Keratinocyte (primary cell): ENCODE measurements around the gene C2CD3. TPM values are rescaled to one million over a fixed set of nuclear protein-coding genes. Genes with fewer than 3 reads are reported as not detected.

Experiments
- DNase-seq: peaks from one replicate; pipeline ENCODE4 v3.0.0-alpha.2; 2011; ENCODE audit warnings: low read depth, missing footprints, low spot score
- FAIRE-seq: peaks from 2 replicates; lab custom pipeline; 2011; peaks lifted over from hg19 to GRCh38; lab: Jason Lieb, UNC
- H2AFZ ChIP-seq: 2 replicates; pipeline ENCODE4 v1.6.0; 2012; ENCODE audit warnings: low read length, control low read depth, inconsistent platforms; ENCODE audit not compliant: control insufficient read depth
- H3K27ac ChIP-seq: 2 replicates; pipeline ENCODE4 v1.5.1; 2011; ENCODE audit warnings: low read length; ENCODE audit not compliant: control insufficient read depth, insufficient read depth
- H3K27me3 ChIP-seq: 3 replicates; pipeline ENCODE4 v1.6.0; 2011; ENCODE audit warnings: low read length; ENCODE audit not compliant: control insufficient read depth, insufficient read depth; ENCODE audit errors: extremely low read depth
- H3K36me3 ChIP-seq, 2 experiments: 2 replicates in 1 of 2; 3 replicates in 1 of 2; pipeline ENCODE4 v1.5.1; 2011; ENCODE audit warnings: low read length in 2 of 2, mild to moderate bottlenecking in 1 of 2; ENCODE audit not compliant: control insufficient read depth in 2 of 2, insufficient read depth in 2 of 2; ENCODE audit errors: extremely low read depth in 1 of 2
- H3K4me1 ChIP-seq: 3 replicates; pipeline ENCODE4 v1.5.1; 2011; ENCODE audit warnings: low read length; ENCODE audit not compliant: control insufficient read depth, insufficient read depth; ENCODE audit errors: extremely low read depth
- H3K4me2 ChIP-seq: 3 replicates; pipeline ENCODE4 v1.6.0; 2011; ENCODE audit warnings: low read depth, low read length; ENCODE audit not compliant: control insufficient read depth, insufficient read depth; ENCODE audit errors: extremely low read depth
- H3K4me3 ChIP-seq, 3 experiments: fragments of 200-600 bp in 1 of 3; sonication (generic) in 1 of 3; 2 replicates in 2 of 3; 3 replicates in 1 of 3; pipeline ENCODE4 v1.5.1; 2011 to 2016; ENCODE audit warnings: low read length in 3 of 3, mild to moderate bottlenecking in 3 of 3, control low read depth in 2 of 3, inconsistent platforms in 1 of 3, low read depth in 1 of 3, mixed read lengths in 1 of 3, mixed run types in 1 of 3, moderate library complexity in 1 of 3; ENCODE audit not compliant: control insufficient read depth in 2 of 3, insufficient read depth in 2 of 3; ENCODE audit errors: extremely low read depth in 1 of 3
- H3K79me2 ChIP-seq: 2 replicates; pipeline ENCODE4 v1.6.0; 2012; ENCODE audit warnings: low read length; ENCODE audit not compliant: control insufficient read depth, insufficient read depth
- H3K9ac ChIP-seq: 3 replicates; pipeline ENCODE4 v1.6.0; 2011; ENCODE audit warnings: low read length; ENCODE audit not compliant: control insufficient read depth, insufficient read depth; ENCODE audit errors: extremely low read depth
- H3K9me1 ChIP-seq: 3 replicates; pipeline ENCODE4 v1.6.0; 2011; ENCODE audit warnings: low read length; ENCODE audit not compliant: control insufficient read depth, insufficient read depth; ENCODE audit errors: extremely low read depth
- H3K9me3 ChIP-seq: 2 replicates; pipeline ENCODE4 v1.5.1; 2012; ENCODE audit warnings: low read depth, low read length; ENCODE audit not compliant: control insufficient read depth
- H4K20me1 ChIP-seq: 3 replicates; pipeline ENCODE4 v1.6.0; 2011; ENCODE audit warnings: low read length; ENCODE audit not compliant: control insufficient read depth, insufficient read depth; ENCODE audit errors: extremely low read depth
- CTCF ChIP-seq, 3 experiments: IDR thresholded peaks in 1 of 3; conservative IDR thresholded peaks in 1 of 3; optimal IDR thresholded peaks in 1 of 3; 2 replicates in 2 of 3; 3 replicates in 1 of 3; pipeline versions ENCODE3 to v1.5.1; 2011; ENCODE audit warnings: low read length in 3 of 3, mild to moderate bottlenecking in 3 of 3, moderate library complexity in 2 of 3, control low read depth in 1 of 3, inconsistent platforms in 1 of 3; ENCODE audit not compliant: insufficient read depth in 2 of 3; ENCODE audit errors: extremely low read depth in 1 of 3
- EZH2 ChIP-seq: IDR thresholded peaks from one replicate; pipeline ENCODE4 v1.6.1; 2012; ENCODE audit warnings: inconsistent platforms, mild to moderate bottlenecking, low read length, moderate library complexity
- dilution Hi-C: fragments of 300-500 bp; cut with MboI; formaldehyde crosslinking; loops from one replicate; pipeline ENCODE4 v1.7.0; 2020; ENCODE audit warnings: low sequenced_read_pairs; ENCODE audit not compliant: extremely low pct_ligation_motif_present
- polyA plus RNA-seq, 5 experiments: library from polyadenylated mRNA; depleted of rRNA in 3 of 5; stranded (reverse) in 3 of 5; stranded (forward) in 1 of 5; unstranded in 1 of 5; fragments of >200 nt; gene quantifications; 1 replicate in 1 of 5; 2 replicates in 3 of 5; 3 replicates in 1 of 5; pipeline versions ENCODE4 v1.2.1 to v1.2.3, GENCODE V29; 2011 to 2012; ENCODE audit warnings: missing spikeins in 2 of 5, low read depth in 1 of 5, low replicate concordance in 1 of 5

Gene C2CD3
- polyA plus RNA-seq, 1 donor (not counting 4 experiments of a cell fraction or from before 2014, with no cell fraction given): 9.8 TPM

- dilution Hi-C loops: no loop called here
- Histone ChIP-seq H3K9me1 (no peaks in the 10 kb centered on the region), H4K20me1 (no peaks in the 10 kb centered on the region), H3K4me3 (no peak overlapping the region), H3K4me2 (no peak overlapping the region), H3K27me3 (no peaks in the 10 kb centered on the region), H3K79me2 (no peaks in the 10 kb centered on the region), H3K9me3 (no peaks in the 10 kb centered on the region), H2AFZ (no peak overlapping the region), H3K4me1 (peaks cover 8% of the 10 kb centered on the region), H3K36me3 (no peaks in the 10 kb centered on the region), H3K9ac (no peak overlapping the region), H3K27ac (no peak overlapping the region)
- DNase-seq (no peak), FAIRE-seq (no peak)
- TF ChIP-seq CTCF (optimal IDR thresholded peaks at IDR 0.05 in 1 of 3, IDR thresholded peaks at IDR 0.05 in 1 of 3, conservative IDR thresholded peaks at IDR 0.05 in 1 of 3; ENCODE audit: extremely low read depth in 1 of 3, insufficient read depth in 2 of 3, low read length in 3 of 3) (no peak), EZH2 (no peak)
Observed at GRCh38 chr11:73972620-73973449, 198.0 kb downstream of the C2CD3 start.

- peaks cover 8% of the 10 kb centered on the region for H3K4me1 ChIP-seq
Observed at GRCh38 chr11:73972187-73972586, 198.6 kb downstream of the C2CD3 start.

More at GRCh38 chr11:73972187-73972586, 198.6 kb downstream of the C2CD3 start:
- Histone ChIP-seq H3K9ac (no peak overlapping the region), H3K27ac (no peak overlapping the region), H3K36me3 (no peaks in the 10 kb centered on the region), H3K4me2 (no peak overlapping the region), H3K4me3 (no peak overlapping the region), H3K9me1 (no peaks in the 10 kb centered on the region), H3K9me3 (no peaks in the 10 kb centered on the region), H3K27me3 (no peaks in the 10 kb centered on the region), H2AFZ (no peak overlapping the region), H3K79me2 (no peaks in the 10 kb centered on the region), H4K20me1 (no peaks in the 10 kb centered on the region)
- DNase-seq (no peak), FAIRE-seq (no peak)
- TF ChIP-seq CTCF (optimal IDR thresholded peaks at IDR 0.05 in 1 of 3, IDR thresholded peaks at IDR 0.05 in 1 of 3, conservative IDR thresholded peaks at IDR 0.05 in 1 of 3; ENCODE audit: extremely low read depth in 1 of 3, insufficient read depth in 2 of 3, low read length in 3 of 3) (no peak), EZH2 (no peak)
- dilution Hi-C loops: no loop called here
